ENCODE measurements around the gene CDHR5.
"Not testable (repeated sequence)": the region's sequence is repeated elsewhere in the genome, so short reads cannot be mapped to it uniquely, and the experiment has no call there.

Gene CDHR5

GRCh38 chr11:624705-625635 lies at the start of gene CDHR5:
TSS of gene CDHR5 (minus strand) at chr11:624955. CDS start at chr11:624902, 53 bp downstream.
- DNase-seq, result no peak

GRCh38 chr11:674406-674805 lies 49.7 kb upstream of the CDHR5 start:
- no peak for DNase-seq

GRCh38 chr11:673866-674265 lies 49.1 kb upstream of the CDHR5 start:
- DNase-seq, result no peak

- DNase-seq, result no peak
Measured at GRCh38 chr11:665704-666281, 41.0 kb upstream of the CDHR5 start.

GRCh38 chr11:665062-665703 lies 40.4 kb upstream of the CDHR5 start:
- no peak for DNase-seq

- DNase-seq, result peak; percentile 44
Measured at GRCh38 chr11:662689-663274, 38.0 kb upstream of the CDHR5 start.

GRCh38 chr11:660681-661444 lies 36.1 kb upstream of the CDHR5 start:
- DNase-seq, result no peak

- no peak for DNase-seq
Measured at GRCh38 chr11:660281-660680, 35.5 kb upstream of the CDHR5 start.

GRCh38 chr11:659532-660085 lies 34.9 kb upstream of the CDHR5 start:
- no peak for DNase-seq

- DNase-seq, result no peak
Measured at GRCh38 chr11:657691-658126, 33.0 kb upstream of the CDHR5 start.

GRCh38 chr11:656866-657265 lies 32.1 kb upstream of the CDHR5 start:
- DNase-seq, result no peak

GRCh38 chr11:656426-656825 lies 31.7 kb upstream of the CDHR5 start:
- DNase-seq, result no peak

GRCh38 chr11:655036-655726 lies 30.4 kb upstream of the CDHR5 start:
- DNase-seq, result no peak

- not testable (repeated sequence) for DNase-seq
Measured at GRCh38 chr11:654444-654843, 29.7 kb upstream of the CDHR5 start.

- DNase-seq, result no peak
Measured at GRCh38 chr11:653837-654236, 29.1 kb upstream of the CDHR5 start.

GRCh38 chr11:653136-653535 lies 28.4 kb upstream of the CDHR5 start:
- DNase-seq, result not testable (repeated sequence)

- DNase-seq, result no peak
Measured at GRCh38 chr11:650482-650881, 25.7 kb upstream of the CDHR5 start.

- not testable (repeated sequence) for DNase-seq
Measured at GRCh38 chr11:647672-648158, 23.0 kb upstream of the CDHR5 start.

- DNase-seq, result no peak
Measured at GRCh38 chr11:646214-646613, 21.5 kb upstream of the CDHR5 start.

- no peak for DNase-seq
Measured at GRCh38 chr11:645536-645935, 20.8 kb upstream of the CDHR5 start.

Data from NCI-H69 (cell line).